Measurements from ENCODE around the gene GPR89A. TPM values are rescaled to one million over a fixed set of nuclear protein-coding genes. Genes with fewer than 3 reads are reported as not detected.
"Not testable (repeated sequence)": the region's sequence is repeated elsewhere in the genome, so short reads cannot be mapped to it uniquely, and the experiment has no call there.

GPR89A gene
- total RNA-seq, 2 donors from 2014 or later: 33.9 to 34.5 TPM

GRCh38 chr1:145636237-145636636 is 28.4 kb downstream of the GPR89A start:
- DNase-seq; H3K27ac ChIP-seq (ENCODE audit: low read depth, low read length); H3K4me1 Mint-ChIP-seq; H3K36me3 ChIP-seq (ENCODE audit: control insufficient read depth, insufficient read depth, low read length); H3K4me3 ChIP-seq (ENCODE audit: low read length); H3K9me3 Mint-ChIP-seq; H3K27ac Mint-ChIP-seq; H3K9me3 ChIP-seq (ENCODE audit: control insufficient read depth, low read length); H3K27me3 Mint-ChIP-seq (ENCODE audit: insufficient read depth); H3K27me3 ChIP-seq (ENCODE audit: control insufficient read depth, insufficient read depth, low read length, poor library complexity, severe bottlenecking); H3K4me1 ChIP-seq (ENCODE audit: control insufficient read depth, insufficient read depth, low read length); H3K9ac ChIP-seq (ENCODE audit: extremely low read depth, low read length, poor library complexity, severe bottlenecking); H3K36me3 Mint-ChIP-seq (ENCODE audit: low read depth); H3K4me3 Mint-ChIP-seq: not testable (repeated sequence)
- WGBS, 2 experiments (ENCODE audit: insufficient coverage in 1 of 2, insufficient read length in 1 of 2): 100% methylated on average over 1 of the region's 1 CpG; no CpG with 5 or more reads in 1 of the 2 experiments

- not testable (repeated sequence) for H3K27me3 ChIP-seq (ENCODE audit: control insufficient read depth, insufficient read depth, low read length, poor library complexity, severe bottlenecking); H3K27ac ChIP-seq (ENCODE audit: low read depth, low read length); H3K9me3 Mint-ChIP-seq; H3K27ac Mint-ChIP-seq; H3K4me1 ChIP-seq (ENCODE audit: control insufficient read depth, insufficient read depth, low read length); H3K4me3 Mint-ChIP-seq; H3K4me3 ChIP-seq (ENCODE audit: low read length); H3K4me1 Mint-ChIP-seq; H3K9me3 ChIP-seq (ENCODE audit: control insufficient read depth, low read length); H3K36me3 Mint-ChIP-seq (ENCODE audit: low read depth); H3K9ac ChIP-seq (ENCODE audit: extremely low read depth, low read length, poor library complexity, severe bottlenecking); DNase-seq; H3K27me3 Mint-ChIP-seq (ENCODE audit: insufficient read depth); H3K36me3 ChIP-seq (ENCODE audit: control insufficient read depth, insufficient read depth, low read length)
- no CpG with 5 or more reads among the region's 2 CpGs for WGBS, 2 experiments (ENCODE audit: insufficient coverage in 1 of 2, insufficient read length in 1 of 2)
Measured at GRCh38 chr1:145641886-145642285, 34.1 kb downstream of the GPR89A start.

GRCh38 chr1:145643990-145644389 is 36.2 kb downstream of the GPR89A start:
- not testable (repeated sequence) for H3K36me3 Mint-ChIP-seq (ENCODE audit: low read depth); H3K4me1 Mint-ChIP-seq; H3K9me3 ChIP-seq (ENCODE audit: control insufficient read depth, low read length); H3K27ac ChIP-seq (ENCODE audit: low read depth, low read length); H3K9ac ChIP-seq (ENCODE audit: extremely low read depth, low read length, poor library complexity, severe bottlenecking); H3K27me3 Mint-ChIP-seq (ENCODE audit: insufficient read depth); DNase-seq; H3K9me3 Mint-ChIP-seq; H3K4me3 ChIP-seq (ENCODE audit: low read length); H3K36me3 ChIP-seq (ENCODE audit: control insufficient read depth, insufficient read depth, low read length); H3K27ac Mint-ChIP-seq; H3K27me3 ChIP-seq (ENCODE audit: control insufficient read depth, insufficient read depth, low read length, poor library complexity, severe bottlenecking); H3K4me3 Mint-ChIP-seq; H3K4me1 ChIP-seq (ENCODE audit: control insufficient read depth, insufficient read depth, low read length)
- WGBS, 2 experiments (ENCODE audit: insufficient coverage in 1 of 2, insufficient read length in 1 of 2): no CpG with 5 or more reads among the region's 1 CpG

- not testable (repeated sequence) for H3K36me3 ChIP-seq (ENCODE audit: control insufficient read depth, insufficient read depth, low read length); H3K9me3 ChIP-seq (ENCODE audit: control insufficient read depth, low read length); H3K27me3 ChIP-seq (ENCODE audit: control insufficient read depth, insufficient read depth, low read length, poor library complexity, severe bottlenecking); H3K4me1 ChIP-seq (ENCODE audit: control insufficient read depth, insufficient read depth, low read length); H3K9me3 Mint-ChIP-seq; H3K27me3 Mint-ChIP-seq (ENCODE audit: insufficient read depth); H3K9ac ChIP-seq (ENCODE audit: extremely low read depth, low read length, poor library complexity, severe bottlenecking); H3K27ac Mint-ChIP-seq; H3K4me3 ChIP-seq (ENCODE audit: low read length); H3K27ac ChIP-seq (ENCODE audit: low read depth, low read length); H3K4me1 Mint-ChIP-seq; H3K4me3 Mint-ChIP-seq
- 85% methylated on average over 4 of the region's 7 CpGs; no CpG with 5 or more reads in 1 of the 2 experiments for WGBS, 2 experiments (ENCODE audit: insufficient coverage in 1 of 2, insufficient read length in 1 of 2)
- DNase-seq: peak; percentile 32
- H3K36me3 Mint-ChIP-seq (ENCODE audit: low read depth): peaks cover 15% of the 10 kb centered on the region
Measured at GRCh38 chr1:145656245-145656943, 48.6 kb downstream of the GPR89A start.

- not testable (repeated sequence) for H3K4me1 Mint-ChIP-seq; H3K4me3 ChIP-seq (ENCODE audit: low read length); H3K4me3 Mint-ChIP-seq; H3K27me3 Mint-ChIP-seq (ENCODE audit: insufficient read depth); H3K9ac ChIP-seq (ENCODE audit: extremely low read depth, low read length, poor library complexity, severe bottlenecking); DNase-seq; H3K9me3 ChIP-seq (ENCODE audit: control insufficient read depth, low read length); H3K27me3 ChIP-seq (ENCODE audit: control insufficient read depth, insufficient read depth, low read length, poor library complexity, severe bottlenecking); H3K27ac Mint-ChIP-seq; H3K36me3 ChIP-seq (ENCODE audit: control insufficient read depth, insufficient read depth, low read length); H3K4me1 ChIP-seq (ENCODE audit: control insufficient read depth, insufficient read depth, low read length); H3K9me3 Mint-ChIP-seq; H3K27ac ChIP-seq (ENCODE audit: low read depth, low read length)
- WGBS, 2 experiments (ENCODE audit: insufficient coverage in 1 of 2, insufficient read length in 1 of 2): 92% methylated on average over 1 of the region's 2 CpGs; no CpG with 5 or more reads in 1 of the 2 experiments
- H3K36me3 Mint-ChIP-seq (ENCODE audit: low read depth): peaks cover 14% of the 10 kb centered on the region
Measured at GRCh38 chr1:145662502-145662901, 54.7 kb downstream of the GPR89A start.

GRCh38 chr1:145665015-145665414 is 57.2 kb downstream of the GPR89A start:
- H3K9me3 Mint-ChIP-seq; H3K4me1 Mint-ChIP-seq; H3K36me3 ChIP-seq (ENCODE audit: control insufficient read depth, insufficient read depth, low read length); H3K4me3 ChIP-seq (ENCODE audit: low read length); H3K9me3 ChIP-seq (ENCODE audit: control insufficient read depth, low read length); H3K4me1 ChIP-seq (ENCODE audit: control insufficient read depth, insufficient read depth, low read length); H3K27me3 Mint-ChIP-seq (ENCODE audit: insufficient read depth); H3K4me3 Mint-ChIP-seq; H3K27ac Mint-ChIP-seq; H3K27me3 ChIP-seq (ENCODE audit: control insufficient read depth, insufficient read depth, low read length, poor library complexity, severe bottlenecking); H3K27ac ChIP-seq (ENCODE audit: low read depth, low read length); H3K9ac ChIP-seq (ENCODE audit: extremely low read depth, low read length, poor library complexity, severe bottlenecking); DNase-seq: not testable (repeated sequence)
- H3K36me3 Mint-ChIP-seq (ENCODE audit: low read depth): peaks cover 15% of the 10 kb centered on the region
- WGBS, 2 experiments (ENCODE audit: insufficient coverage in 1 of 2, insufficient read length in 1 of 2): 96% methylated on average over 2 of the region's 4 CpGs; no CpG with 5 or more reads in 1 of the 2 experiments

- Mint-ChIP-seq H3K4me1 (peaks cover 11% of the 10 kb centered on the region), H3K27ac (peak overlapping the region; percentile 53), H3K36me3 (ENCODE audit: low read depth) (peaks cover 23% of the 10 kb centered on the region)
- not testable (repeated sequence) for H3K4me3 ChIP-seq (ENCODE audit: low read length); H3K9ac ChIP-seq (ENCODE audit: extremely low read depth, low read length, poor library complexity, severe bottlenecking); H3K4me3 Mint-ChIP-seq; H3K27ac ChIP-seq (ENCODE audit: low read depth, low read length); H3K9me3 Mint-ChIP-seq; H3K27me3 ChIP-seq (ENCODE audit: control insufficient read depth, insufficient read depth, low read length, poor library complexity, severe bottlenecking); H3K36me3 ChIP-seq (ENCODE audit: control insufficient read depth, insufficient read depth, low read length); H3K27me3 Mint-ChIP-seq (ENCODE audit: insufficient read depth); DNase-seq; H3K9me3 ChIP-seq (ENCODE audit: control insufficient read depth, low read length); H3K4me1 ChIP-seq (ENCODE audit: control insufficient read depth, insufficient read depth, low read length)
- WGBS, 2 experiments (ENCODE audit: insufficient coverage in 1 of 2, insufficient read length in 1 of 2): no CpG with 5 or more reads among the region's 3 CpGs
Measured at GRCh38 chr1:145670995-145671745, 63.4 kb downstream of the GPR89A start.
